Measurements from ENCODE around the gene FAIM.
"Not testable (repeated sequence)": the region's sequence is repeated elsewhere in the genome, so short reads cannot be mapped to it uniquely, and the experiment has no call there.

FAIM gene

DNA sequence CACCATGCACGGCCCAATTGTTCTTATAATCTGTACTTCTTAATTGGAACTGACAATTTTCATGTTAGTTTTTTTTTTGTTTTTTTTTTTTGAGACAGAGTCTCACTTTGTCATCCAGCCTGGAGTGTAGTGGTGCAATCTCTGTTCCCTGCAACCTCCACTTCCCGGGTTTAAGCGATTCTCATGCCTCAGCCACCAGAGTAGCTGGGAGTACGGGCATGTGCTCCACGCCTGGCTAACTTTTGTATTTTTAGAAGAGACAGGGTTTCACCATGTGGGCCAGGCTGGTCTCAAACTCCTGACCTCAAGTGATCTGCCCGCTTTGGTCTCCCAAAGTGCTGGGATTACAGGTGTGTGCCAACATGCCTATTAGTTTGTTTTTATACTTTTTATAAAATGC, 72.4 kb downstream of the FAIM start:
- DNase-seq (ENCODE audit: low read depth in 2 of 2), result not testable (repeated sequence)

DNA sequence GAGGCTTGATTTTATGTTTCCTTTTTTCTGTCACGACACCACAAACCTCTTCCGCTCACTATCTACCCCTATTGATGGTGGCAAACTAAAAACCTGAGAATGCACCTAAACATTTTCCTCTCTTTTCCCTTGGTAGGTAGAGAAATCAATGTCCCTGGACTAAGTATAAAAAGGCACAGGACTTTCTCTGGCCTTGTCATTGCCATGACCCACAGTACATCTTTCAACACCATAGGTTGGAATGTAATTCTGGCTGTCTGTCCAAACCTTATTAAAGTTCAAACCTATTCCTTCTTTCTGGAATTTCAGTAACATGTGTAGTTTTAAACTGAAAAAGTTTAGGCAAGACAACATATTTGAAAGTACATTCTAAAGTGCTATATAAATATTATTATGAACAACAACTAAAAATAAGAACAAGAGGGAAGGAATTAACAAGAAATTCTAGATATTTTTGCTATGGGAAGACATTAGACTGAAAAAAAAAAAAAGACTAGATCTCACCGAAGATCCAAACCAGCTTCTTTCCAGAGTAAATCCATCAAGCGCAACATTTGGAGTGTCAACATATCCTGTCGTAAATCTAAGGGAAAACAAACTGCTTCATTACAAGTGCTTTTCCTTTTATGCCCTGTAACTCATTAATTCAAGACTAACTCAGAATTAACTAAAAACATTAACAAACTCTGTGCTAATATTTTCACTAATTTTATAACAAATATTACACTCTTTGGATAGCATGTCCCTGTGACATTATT, 73.1 kb downstream of the FAIM start:
- no peak for DNase-seq (ENCODE audit: low read depth in 2 of 2)

DNA sequence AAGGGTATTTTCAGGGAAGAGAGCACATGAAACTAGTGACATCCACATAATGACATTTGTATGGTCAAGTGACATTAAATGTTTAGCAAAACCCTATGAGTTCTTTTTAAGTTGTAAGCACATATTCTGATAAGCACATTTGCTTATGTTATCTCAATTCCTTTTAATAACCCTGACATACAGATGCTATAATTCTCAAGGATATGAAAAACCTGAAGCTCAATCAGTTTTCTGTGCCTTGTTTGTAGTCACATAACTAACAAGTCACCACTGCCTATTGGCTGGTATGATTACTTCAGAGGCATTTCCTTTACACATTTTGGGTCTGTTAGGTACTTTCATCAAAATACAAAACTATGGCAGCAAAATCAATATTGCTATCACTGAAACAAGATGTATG, 74.1 kb downstream of the FAIM start:
- DNase-seq (ENCODE audit: low read depth in 2 of 2), result no peak

Measured in activated CD8-positive, alpha-beta memory T cell treated with anti-CD3 and anti-CD28 coated beads for 4 hours (primary cell).